HEK293 (cell line): ENCODE measurements around the gene EIF2A.
A peak's percentile ranks its signal among the peaks of the same experiment; 100 is the strongest.
"Not testable (repeated sequence)": the region's sequence is repeated elsewhere in the genome, so short reads cannot be mapped to it uniquely, and the experiment has no call there.

Experiments used
- CTCF ChIA-PET: fragments of 350-600 bp; formaldehyde crosslinking; extraction: SDS; loops from one replicate; lab custom pipeline; 2021; ENCODE audit warnings: antibody characterized with exemption; lab: Yijun Ruan, JAX
- POLR2A ChIA-PET: fragments of 300-600 bp; formaldehyde crosslinking; extraction: SDS; loops from one replicate; lab custom pipeline; 2020; ENCODE audit warnings: antibody characterized with exemption, inconsistent platforms; lab: Yijun Ruan, JAX
- H3K27ac ChIP-seq: fragments of 200-500 bp; sonication (Bioruptor generic); 2 replicates; pipeline ENCODE4 v1.5.1; 2014; ENCODE audit warnings: low read depth, low read length, control low read depth, inconsistent platforms; ENCODE audit errors: extremely low read depth
- H3K36me3 ChIP-seq, 2 experiments: fragments of 200-500 bp in 1 of 2; sonication (Bioruptor generic) in 1 of 2; 1 replicate in 1 of 2; 2 replicates in 1 of 2; pipeline ENCODE4 v1.5.1; 2014 to 2017; ENCODE audit warnings: inconsistent platforms in 2 of 2, low read length in 2 of 2; ENCODE audit not compliant: control insufficient read depth in 2 of 2, insufficient read depth in 1 of 2
- H3K4me1 ChIP-seq: fragments of 200-500 bp; sonication (Bioruptor generic); 2 replicates; pipeline ENCODE4 v1.5.1; 2014; ENCODE audit warnings: mild to moderate bottlenecking, low read length, inconsistent platforms; ENCODE audit not compliant: control insufficient read depth, insufficient read depth
- H3K4me3 ChIP-seq: 2 replicates; pipeline ENCODE4 v1.5.1; 2011; ENCODE audit warnings: low read depth, mild to moderate bottlenecking, control low read depth, low read length, moderate library complexity
- H3K9me3 ChIP-seq: fragments of 200-500 bp; sonication (Bioruptor generic); 2 replicates; pipeline ENCODE4 v1.5.1; 2014; ENCODE audit warnings: low read depth, low read length, inconsistent platforms; ENCODE audit not compliant: control insufficient read depth, insufficient read depth
- EGR2 ChIP-seq: fragments of 450-650 bp; formaldehyde crosslinking; IDR thresholded peaks from 2 replicates; pipeline ENCODE4 v1.5.1; 2016; ENCODE audit warnings: low read depth, missing biosample characterization, missing genetic modification characterization
- OSR2 ChIP-seq: fragments of 450-650 bp; formaldehyde crosslinking; IDR thresholded peaks from 2 replicates; pipeline ENCODE4 v1.5.1; 2016; ENCODE audit warnings: missing biosample characterization, missing genetic modification characterization
- SP2 ChIP-seq: fragments of 450-650 bp; formaldehyde crosslinking; IDR thresholded peaks from 2 replicates; pipeline ENCODE4 v1.5.1; 2016; ENCODE audit warnings: missing biosample characterization, missing genetic modification characterization
- ZBTB17 ChIP-seq: fragments of 450-650 bp; formaldehyde crosslinking; IDR thresholded peaks from 2 replicates; pipeline ENCODE4 v1.5.1; 2016; ENCODE audit warnings: missing biosample characterization, missing genetic modification characterization
- ZFP41 ChIP-seq: fragments of 450-650 bp; formaldehyde crosslinking; IDR thresholded peaks from 2 replicates; pipeline ENCODE4 v1.5.1; 2016; ENCODE audit warnings: missing biosample characterization, missing genetic modification characterization, borderline replicate concordance
- ZNF138 ChIP-seq: fragments of 450-650 bp; formaldehyde crosslinking; IDR thresholded peaks from 2 replicates; pipeline ENCODE4 v1.5.1; 2016; ENCODE audit warnings: missing biosample characterization, missing genetic modification characterization, borderline replicate concordance
- ZNF19 ChIP-seq: fragments of 450-650 bp; formaldehyde crosslinking; IDR thresholded peaks from 2 replicates; pipeline ENCODE4; 2016; ENCODE audit warnings: missing biosample characterization, missing genetic modification characterization, low read depth
- ZNF610 ChIP-seq: fragments of 450-650 bp; formaldehyde crosslinking; IDR thresholded peaks from 2 replicates; pipeline ENCODE4 v1.5.1; 2016; ENCODE audit warnings: missing biosample characterization, missing genetic modification characterization, borderline replicate concordance
- ZNF629 ChIP-seq: fragments of 450-650 bp; formaldehyde crosslinking; IDR thresholded peaks from 2 replicates; pipeline ENCODE4 v1.5.1; 2017; ENCODE audit warnings: missing biosample characterization, missing genetic modification characterization

EIF2A gene

DNA sequence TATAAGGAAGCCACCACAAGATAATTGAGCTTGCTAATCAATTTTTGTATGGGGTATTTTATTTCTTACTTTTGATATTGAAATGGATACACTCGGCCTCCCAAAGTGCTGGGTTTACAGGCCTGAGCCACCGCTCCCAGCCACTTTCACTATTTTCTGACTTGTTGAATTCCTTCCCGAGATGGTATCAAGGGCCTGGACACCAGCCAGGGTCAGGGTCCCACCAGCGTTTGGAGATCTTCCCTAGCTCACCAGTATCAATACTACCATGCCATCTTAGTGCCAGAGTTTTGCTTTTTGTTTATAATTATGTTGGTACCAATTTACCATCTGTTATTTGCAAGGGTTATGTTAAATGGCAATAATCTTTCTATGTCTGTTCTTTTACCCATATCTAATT lies 51.1 kb downstream of the EIF2A start:
- Histone ChIP-seq H3K36me3 (no peaks in the 10 kb centered on the region), H3K27ac (no peak overlapping the region), H3K9me3 (no peaks in the 10 kb centered on the region), H3K4me3 (no peak overlapping the region), H3K4me1 (no peaks in the 10 kb centered on the region)
- ChIA-PET POLR2A (no interaction called here), CTCF (no interaction called here)
- TF ChIP-seq SP2 (tag by site-specific recombination), result no peak
- no peak for TF ChIP-seq ZNF610 (tag by site-specific recombination)
- TF ChIP-seq ZNF19 (tag by site-specific recombination), result no peak
- no peak for TF ChIP-seq OSR2

DNA sequence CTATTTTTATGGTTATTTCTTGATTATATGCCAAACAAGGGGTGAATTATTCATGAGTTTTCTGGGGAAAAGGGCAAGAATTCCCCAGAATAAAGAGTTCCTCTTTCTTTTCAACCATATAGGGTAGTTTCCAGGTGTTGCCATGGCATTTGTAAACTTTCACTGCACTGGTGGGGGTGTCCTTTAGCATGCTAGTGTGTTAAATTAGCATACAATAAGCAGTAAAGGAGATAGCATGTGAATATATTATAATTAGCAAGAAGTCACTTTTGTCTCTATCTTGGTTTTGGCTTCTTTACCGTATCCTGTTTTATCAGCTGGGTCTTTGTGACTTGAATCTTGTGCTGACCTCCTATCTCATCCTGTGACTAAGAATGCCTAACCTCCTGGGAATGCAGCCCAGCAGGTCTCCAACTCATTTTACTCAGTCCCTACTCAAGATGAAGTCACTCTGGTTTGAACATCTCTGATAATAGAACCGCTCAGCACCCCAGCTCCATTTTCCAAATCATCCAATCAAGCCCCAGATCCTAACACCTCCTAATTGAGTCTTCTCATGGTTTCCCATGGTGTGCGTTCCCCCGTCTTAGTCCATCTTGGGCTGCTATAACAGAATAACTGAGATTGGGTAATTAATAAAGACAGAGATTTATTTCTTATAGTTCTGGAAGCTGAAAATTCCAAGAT lies 53.2 kb downstream of the EIF2A start:
- CTCF ChIA-PET, result interaction anchor here (0.6 kb wide), 1 partner anchor 191 kb away, joined by 3 read pairs; no protein-coding TSS in a partner anchor
- POLR2A ChIA-PET, result no interaction called here
- Histone ChIP-seq H3K27ac (no peak overlapping the region), H3K36me3 (no peaks in the 10 kb centered on the region), H3K9me3 (no peaks in the 10 kb centered on the region), H3K4me1 (no peaks in the 10 kb centered on the region), H3K4me3 (no peak overlapping the region)
- TF ChIP-seq ZNF138 (tag by site-specific recombination) (no peak), ZNF629 (tag by site-specific recombination) (peak; percentile 36; the same call in 1 of the 2 replicates)

- peak; percentile 51; the same call in 1 of the 2 replicates for TF ChIP-seq EGR2 (tag by site-specific recombination)
- H3K27ac ChIP-seq, H3K9me3 ChIP-seq, POLR2A ChIA-PET, H3K36me3 ChIP-seq, H3K4me1 ChIP-seq, CTCF ChIA-PET, H3K4me3 ChIP-seq: not testable (repeated sequence)
Observed at GRCh38 chr3:150600647-150601530, 54.3 kb downstream of the EIF2A start.

DNA sequence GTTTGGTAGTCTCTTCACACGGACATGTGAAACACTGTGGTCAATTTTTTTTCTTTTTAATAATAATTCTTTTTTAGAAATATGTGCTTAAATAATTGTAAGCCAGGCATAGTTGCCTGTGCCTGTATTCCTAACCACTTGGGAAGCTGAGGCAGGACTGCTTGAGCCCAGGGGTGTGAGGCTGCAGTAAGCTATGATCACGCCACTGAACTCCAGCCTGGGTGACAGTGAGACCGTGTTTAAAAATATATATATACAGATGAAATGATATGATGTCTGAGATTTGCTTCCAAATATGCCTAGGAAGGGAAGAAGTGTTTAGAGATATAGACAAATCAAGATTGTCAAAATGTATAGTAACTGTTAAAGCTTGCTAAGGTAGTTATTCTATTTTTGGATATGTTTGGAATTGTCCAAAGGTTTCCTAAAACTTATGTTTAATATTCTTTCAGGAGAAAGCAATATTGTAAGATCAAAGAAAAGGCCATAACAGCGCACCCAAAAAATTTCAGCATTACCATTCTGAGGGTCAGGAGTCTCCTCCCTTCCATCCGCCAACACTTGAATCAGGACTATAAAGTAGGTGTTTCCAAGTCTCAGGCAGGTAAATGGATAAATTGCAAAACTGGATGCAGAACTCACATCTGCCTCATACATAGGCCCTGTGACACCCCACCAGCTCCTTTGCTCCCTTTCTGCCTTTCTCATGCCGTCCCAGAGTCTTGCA lies 56.0 kb downstream of the EIF2A start:
- Histone ChIP-seq H3K36me3 (peaks cover 0 to 10% of the 10 kb centered on the region in 2 experiments; a peak in 1 of 3 replicates), H3K4me1 (peaks cover 3% of the 10 kb centered on the region; the same call in 1 of the 2 replicates), H3K9me3 (no peaks in the 10 kb centered on the region), H3K4me3 (peak overlapping the region; percentile 83)
- TF ChIP-seq ZBTB17 (tag by site-specific recombination) (peak; percentile 78; the same call in 1 of the 2 replicates), ZFP41 (tag by site-specific recombination) (no peak)
- TF ChIP-seq, all 188 proteins: peak for 1
- CTCF ChIA-PET, result interaction anchor here (0.6 to 1.3 kb wide), 3 partner anchors 119 to 613 kb away, joined by 4 read pairs; no protein-coding TSS in a partner anchor
- peak overlapping the region; percentile 79; the same call in 1 of the 2 replicates for H3K27ac ChIP-seq
- POLR2A ChIA-PET, result interaction anchor here (0.5 to 1.4 kb wide), 12 partner anchors 9 to 194 kb away, joined by 3 to 11 read pairs (median 4); partner anchors contain the start of genes EIF2A, ERICH6, SERP1 and SIAH2
